ENCODE results near the gene DARS1. TPM values are rescaled to one million over a fixed set of nuclear protein-coding genes. Genes with fewer than 3 reads are reported as not detected.

The DARS1 gene
- total RNA-seq, 1 experiment from 2014 or later, result 85.3 TPM

- Histone ChIP-seq H3K9me3 (ENCODE audit: control insufficient read depth, insufficient read depth, low read depth, low read length) (no peaks in the 10 kb centered on the region), H3K36me3 (ENCODE audit: control insufficient read depth, insufficient read depth, low read length) (no peaks in the 10 kb centered on the region), H3K27ac (ENCODE audit: low read length) (no peak overlapping the region), H3K4me3 (ENCODE audit: low read depth in 2 of 2, low read length in 2 of 2) (no peak overlapping the region), H3K4me1 (ENCODE audit: control insufficient read depth, insufficient read depth, low read length) (no peaks in the 10 kb centered on the region), H3K27me3 (ENCODE audit: control insufficient read depth, insufficient read depth, low read length) (peaks cover 12% of the 10 kb centered on the region)
- ChIA-PET POLR2A (no interaction called here), CTCF (no interaction called here)
- BruUV-seq (replicated peaks), result no TSS peak
- ATAC-seq, result no peak
- in situ Hi-C loops (cut with HindIII; ENCODE audit: low pct_unique_long_range_greater_than_20kb, low sequenced_read_pairs) (no loop called here), intact Hi-C loops (cut with micrococcal nuclease; ENCODE audit: unreplicated experiment) (no loop called here)
- TF ChIP-seq POLR2AphosphoS5 (IDR thresholded peaks at IDR 0.05; ENCODE audit: low read depth, low read length) (no peak), SIN3A (IDR thresholded peaks at IDR 0.05; ENCODE audit: borderline replicate concordance, insufficient read depth, low read depth, low read length) (no peak), REST (IDR thresholded peaks at IDR 0.05; ENCODE audit: insufficient read depth in 1 of 2, low read depth in 2 of 2, low read length in 1 of 2) (no peak), TCF7L2 (IDR thresholded peaks at IDR 0.05; ENCODE audit: low read depth, low read length) (no peak), CTCF (IDR thresholded peaks at IDR 0.05) (no peak)
- no peak for DNase-seq (ENCODE audit: low read depth, low spot score)
Observed at GRCh38 chr2:136032817-136033535, 47.5 kb upstream of the DARS1 start.

GRCh38 chr2:136032192-136032591, 46.8 kb upstream of the DARS1 start:
- Histone ChIP-seq H3K36me3 (ENCODE audit: control insufficient read depth, insufficient read depth, low read length) (no peaks in the 10 kb centered on the region), H3K27me3 (ENCODE audit: control insufficient read depth, insufficient read depth, low read length) (peaks cover 12% of the 10 kb centered on the region), H3K4me1 (ENCODE audit: control insufficient read depth, insufficient read depth, low read length) (no peaks in the 10 kb centered on the region), H3K4me3 (ENCODE audit: low read depth in 2 of 2, low read length in 2 of 2) (no peak overlapping the region), H3K27ac (ENCODE audit: low read length) (no peak overlapping the region), H3K9me3 (ENCODE audit: control insufficient read depth, insufficient read depth, low read depth, low read length) (no peaks in the 10 kb centered on the region)
- ChIA-PET POLR2A (no interaction called here), CTCF (no interaction called here)
- no TSS peak for BruUV-seq (replicated peaks)
- no peak for DNase-seq (ENCODE audit: low read depth, low spot score)
- intact Hi-C loops (cut with micrococcal nuclease; ENCODE audit: unreplicated experiment) (no loop called here), in situ Hi-C loops (cut with HindIII; ENCODE audit: low pct_unique_long_range_greater_than_20kb, low sequenced_read_pairs) (no loop called here)
- no peak for ATAC-seq
- TF ChIP-seq REST (IDR thresholded peaks at IDR 0.05; ENCODE audit: insufficient read depth in 1 of 2, low read depth in 2 of 2, low read length in 1 of 2) (no peak), TCF7L2 (IDR thresholded peaks at IDR 0.05; ENCODE audit: low read depth, low read length) (no peak), POLR2AphosphoS5 (IDR thresholded peaks at IDR 0.05; ENCODE audit: low read depth, low read length) (no peak), SIN3A (IDR thresholded peaks at IDR 0.05; ENCODE audit: borderline replicate concordance, insufficient read depth, low read depth, low read length) (no peak), CTCF (IDR thresholded peaks at IDR 0.05) (no peak)
